Fibroblast of upper back skin (primary cell): ENCODE results near the gene CD226.
"Not testable (repeated sequence)": the region's sequence is repeated elsewhere in the genome, so short reads cannot be mapped to it uniquely, and the experiment has no call there.

Source experiments
- DNase-seq: peaks from one replicate; pipeline ENCODE4 v3.0.0-alpha.2; 2013

Gene CD226

GRCh38 chr18:69947361-69948133, at the start of gene CD226:
TSS of gene CD226 (minus strand) at chr18:69947873. CDS start at chr18:69947406, 467 bp downstream.
- DNase-seq: no peak

DNA sequence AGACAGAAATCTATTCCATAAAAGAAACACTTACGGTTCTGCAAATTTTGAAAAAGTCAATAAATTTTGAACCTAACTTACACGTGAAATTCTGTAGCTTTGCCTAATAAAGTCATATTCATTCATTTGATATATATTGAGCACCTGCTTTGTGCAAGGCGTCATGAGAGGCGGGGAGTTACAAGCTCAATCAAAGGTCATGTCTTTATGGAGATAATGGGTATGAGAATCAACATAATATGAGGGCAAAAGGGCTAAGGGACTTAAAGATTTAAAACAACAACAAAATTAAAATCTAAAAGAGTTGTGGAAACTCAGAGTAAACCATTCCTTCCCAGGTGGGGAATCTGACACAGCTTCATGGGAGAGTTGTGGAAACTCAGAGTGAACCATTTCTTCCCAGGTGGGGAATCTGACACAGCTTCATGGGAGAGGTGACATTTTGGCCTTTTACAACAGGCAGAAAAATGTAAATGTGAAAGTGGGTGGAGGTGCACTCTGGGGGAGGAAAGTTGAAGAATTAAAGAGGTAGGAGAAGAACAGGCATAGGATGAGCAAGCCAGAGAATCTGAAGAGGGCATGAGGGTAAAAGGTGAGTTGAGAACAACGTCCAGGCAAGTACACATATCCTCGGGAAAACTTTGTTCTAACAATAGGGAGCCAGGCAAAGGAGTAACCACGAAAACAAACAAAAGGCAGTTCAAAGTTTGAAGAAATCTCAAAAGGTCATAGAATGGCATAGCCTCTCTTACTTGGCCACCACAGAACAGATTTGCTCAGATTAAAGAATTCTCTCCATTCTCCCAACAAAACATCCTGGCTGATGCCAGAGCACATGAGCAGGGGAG, 49.5 kb upstream of the CD226 start:
- DNase-seq: no peak

GRCh38 chr18:69996417-69996816, 48.7 kb upstream of the CD226 start:
- DNase-seq: no peak

- DNase-seq: no peak
Observed at GRCh38 chr18:69995774-69996173, 48.1 kb upstream of the CD226 start.

DNA sequence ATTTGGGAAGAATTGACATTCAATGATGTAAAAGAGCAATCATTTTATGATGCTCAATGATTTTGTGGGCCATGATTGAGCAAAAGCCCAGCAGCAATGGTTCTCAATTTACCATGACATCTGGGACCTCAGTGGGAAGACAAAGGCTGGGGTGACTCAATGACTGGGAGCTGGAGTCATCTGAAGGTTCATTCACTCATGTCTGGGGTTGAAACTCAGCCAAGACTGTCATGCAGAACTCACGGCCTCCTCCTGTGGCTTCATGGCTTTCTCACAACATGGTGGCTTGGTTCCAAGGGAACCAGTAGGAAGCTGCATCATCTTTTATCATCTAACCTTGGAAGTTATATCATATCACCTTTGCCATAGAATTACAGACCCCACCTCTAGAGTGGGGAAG, 45.1 kb upstream of the CD226 start:
- DNase-seq: peak; percentile 53

- no peak for DNase-seq
Observed at GRCh38 chr18:69987870-69988269, 40.2 kb upstream of the CD226 start.

DNA sequence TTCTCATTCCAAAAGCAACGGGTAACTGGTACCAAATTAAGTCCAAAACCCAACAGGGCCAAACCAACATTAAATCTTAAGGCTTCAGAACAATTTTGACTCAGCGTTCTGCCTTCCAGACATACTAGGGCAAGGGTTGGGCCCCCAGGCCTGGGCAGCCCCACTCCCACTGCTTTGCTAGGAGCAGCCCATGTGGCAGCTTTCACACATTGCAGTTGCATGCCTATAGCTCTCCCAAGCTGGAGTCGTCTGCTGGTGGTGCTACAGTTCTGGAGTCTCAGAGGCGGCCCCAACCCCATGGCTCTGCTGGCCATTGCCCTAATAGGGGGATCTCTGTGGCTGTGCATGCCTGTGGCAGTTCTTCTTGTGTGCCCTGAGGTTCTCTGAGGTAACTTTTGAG, 37.6 kb upstream of the CD226 start:
- DNase-seq: no peak

DNA sequence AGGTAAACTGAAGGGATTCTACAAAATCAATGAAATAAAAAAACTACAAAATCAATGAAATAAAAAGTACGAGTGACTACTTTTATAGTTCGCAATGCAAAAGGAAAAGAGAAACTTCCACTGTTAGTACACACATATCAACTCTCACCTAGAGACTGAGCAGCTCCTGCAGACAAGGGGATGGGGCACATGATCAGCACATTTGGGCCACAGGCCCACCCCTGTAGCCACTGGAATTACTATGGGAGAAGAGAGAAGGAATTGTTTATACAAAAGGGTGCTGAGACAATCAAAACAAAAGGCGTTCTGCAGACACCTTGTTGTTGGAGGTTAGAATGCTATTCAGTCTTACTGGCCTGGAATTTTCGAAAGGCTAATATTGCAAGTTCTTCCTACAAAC, 34.7 kb upstream of the CD226 start:
- DNase-seq: no peak

DNA sequence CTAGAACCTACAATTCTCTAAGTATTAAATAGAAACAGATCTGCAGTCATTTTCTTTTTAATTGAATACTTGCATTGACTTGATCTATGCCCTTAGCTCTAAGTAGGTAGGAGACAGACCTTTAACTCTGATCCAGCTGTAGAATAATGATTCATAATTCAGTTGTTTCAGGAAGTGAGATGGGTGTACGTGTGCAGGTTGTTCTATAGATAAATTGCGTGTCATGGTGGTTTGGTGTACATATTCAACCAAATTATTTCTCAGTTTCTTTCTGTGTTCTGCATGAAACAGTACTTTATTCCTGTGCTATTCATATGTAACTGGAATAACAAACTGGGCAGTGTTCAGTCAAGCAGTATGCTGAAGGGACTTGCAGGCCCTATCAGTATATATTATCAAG, 34.3 kb upstream of the CD226 start:
- no peak for DNase-seq

DNA sequence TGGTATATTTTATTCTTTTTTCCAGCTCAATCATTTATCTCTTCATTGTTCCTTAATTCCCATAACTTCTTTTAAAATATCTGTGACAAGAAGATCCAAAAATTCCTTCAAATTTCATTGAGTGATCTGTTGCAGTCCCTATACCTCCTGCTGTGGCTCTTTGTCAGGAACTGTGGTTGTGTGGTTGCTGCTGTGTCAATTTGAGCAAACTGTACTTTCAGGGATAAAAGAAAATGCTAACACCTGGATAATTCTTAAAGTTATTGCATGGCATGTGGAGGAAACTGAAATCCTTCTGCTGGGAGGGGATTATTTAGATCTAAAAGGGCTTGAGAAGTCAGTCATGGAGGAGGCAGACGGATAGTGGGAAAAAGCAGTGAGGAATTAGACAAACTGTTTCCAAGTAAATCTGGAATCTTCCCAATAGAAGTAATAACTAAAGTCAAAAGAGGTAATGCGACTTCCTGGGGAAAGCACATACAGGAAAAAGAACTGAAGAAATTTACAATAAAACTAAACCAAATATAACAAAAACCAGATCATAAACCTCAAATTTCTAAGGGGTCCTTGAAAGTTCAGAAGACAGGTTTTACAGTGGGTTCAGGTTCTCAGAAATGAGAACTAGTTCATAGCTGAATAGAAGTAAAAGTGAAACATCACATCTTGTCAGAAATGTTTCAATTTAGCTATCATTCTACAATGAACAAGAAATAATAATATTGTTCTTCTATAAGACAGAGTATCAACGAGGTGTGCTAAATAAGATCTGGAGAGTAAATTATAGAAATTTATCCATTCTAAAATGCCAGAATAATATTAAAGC, 33.5 kb upstream of the CD226 start:
- DNase-seq: no peak

GRCh38 chr18:69980509-69980908, 32.8 kb upstream of the CD226 start:
- no peak for DNase-seq

DNA sequence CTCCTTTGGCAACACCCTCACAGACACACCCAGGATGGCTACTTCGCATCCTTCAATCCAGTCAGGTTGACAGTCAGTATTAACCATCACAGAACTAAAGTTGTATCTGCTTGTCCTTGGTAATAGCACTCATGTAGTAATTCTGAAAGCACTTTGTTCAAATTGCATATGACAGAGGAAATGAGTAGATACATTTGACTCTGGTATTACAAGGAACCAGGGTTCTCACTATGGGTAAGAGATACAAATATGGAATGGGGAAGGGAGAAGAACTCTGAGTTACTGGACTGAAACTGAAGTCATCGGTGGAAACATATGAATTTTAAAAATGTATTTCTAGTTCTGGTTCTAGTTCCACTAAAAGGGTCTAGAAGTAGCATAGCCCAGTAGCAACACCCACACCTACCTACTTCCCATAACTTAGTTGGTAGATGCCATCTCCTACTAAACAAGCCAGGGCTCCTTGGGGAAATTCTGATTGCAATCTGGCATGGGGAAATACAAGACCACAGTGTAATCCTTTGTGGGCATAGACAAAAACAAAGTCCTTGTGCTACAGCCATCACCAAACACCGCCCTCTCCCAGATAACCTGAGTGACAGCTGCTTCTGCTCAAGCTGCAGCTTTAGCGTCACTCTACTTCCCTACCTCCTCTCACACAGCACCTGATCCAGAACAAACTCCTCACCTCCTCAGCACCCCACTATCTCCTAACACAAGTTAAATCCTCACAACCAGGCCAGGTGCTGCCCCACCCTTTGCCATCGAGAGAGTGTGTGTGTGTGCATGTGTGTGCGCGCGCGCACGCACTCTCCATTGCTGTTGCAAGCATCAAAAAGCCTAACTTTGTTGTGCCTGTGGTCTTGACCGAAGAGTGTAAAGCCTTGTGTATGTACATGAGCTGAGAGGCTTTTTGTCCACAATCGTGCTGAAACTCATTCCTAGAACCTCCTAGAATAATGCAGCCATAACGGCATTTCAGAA, 31.4 kb upstream of the CD226 start:
- DNase-seq: no peak

GRCh38 chr18:69975294-69975693, 27.6 kb upstream of the CD226 start:
- DNase-seq: not testable (repeated sequence)

- peak; percentile 44 for DNase-seq
Observed at GRCh38 chr18:69974365-69974764, 26.7 kb upstream of the CD226 start.

GRCh38 chr18:69969491-69969890, 21.8 kb upstream of the CD226 start:
- DNase-seq: peak; percentile 27

DNA sequence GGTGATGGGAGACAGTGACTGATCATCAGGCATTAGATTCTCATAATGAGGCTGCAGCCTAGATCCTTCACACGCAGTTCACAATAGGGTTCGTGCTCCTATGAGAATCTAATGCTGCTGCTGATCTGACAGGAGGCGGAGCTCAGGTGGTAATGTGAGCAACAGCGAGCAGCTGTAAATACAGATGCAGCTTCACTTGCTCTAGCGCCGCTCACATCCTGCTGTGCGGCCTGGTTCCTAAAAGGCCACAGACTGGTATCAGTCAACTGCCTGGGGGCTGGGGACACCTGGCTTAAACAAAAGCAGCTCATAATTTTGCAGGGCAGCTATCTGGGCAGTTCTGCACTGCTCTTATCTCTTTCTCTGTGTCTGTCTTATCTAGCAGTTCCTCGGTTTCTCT, 20.4 kb upstream of the CD226 start:
- DNase-seq: no peak

GRCh38 chr18:69963196-69963595, 15.5 kb upstream of the CD226 start:
- no peak for DNase-seq

DNA sequence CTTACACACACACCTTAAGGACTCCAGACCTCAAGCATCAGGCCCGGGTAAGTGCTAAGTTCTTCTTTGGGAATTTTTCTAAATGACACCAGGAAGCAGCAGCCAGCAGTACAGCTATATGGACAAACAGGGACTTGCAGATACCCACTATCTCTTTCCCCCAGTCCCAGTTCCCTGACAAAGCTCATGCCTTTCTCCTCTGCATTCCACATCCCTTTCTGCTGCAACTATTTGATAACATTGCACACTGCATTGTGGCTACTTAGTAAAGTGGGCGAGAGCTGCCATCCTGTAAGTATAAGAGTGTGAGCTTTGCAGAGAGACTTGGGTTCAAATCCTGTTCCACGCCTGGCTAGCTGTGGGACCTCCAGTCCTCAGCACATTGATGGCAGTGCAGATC, 14.0 kb upstream of the CD226 start:
- DNase-seq: no peak

DNA sequence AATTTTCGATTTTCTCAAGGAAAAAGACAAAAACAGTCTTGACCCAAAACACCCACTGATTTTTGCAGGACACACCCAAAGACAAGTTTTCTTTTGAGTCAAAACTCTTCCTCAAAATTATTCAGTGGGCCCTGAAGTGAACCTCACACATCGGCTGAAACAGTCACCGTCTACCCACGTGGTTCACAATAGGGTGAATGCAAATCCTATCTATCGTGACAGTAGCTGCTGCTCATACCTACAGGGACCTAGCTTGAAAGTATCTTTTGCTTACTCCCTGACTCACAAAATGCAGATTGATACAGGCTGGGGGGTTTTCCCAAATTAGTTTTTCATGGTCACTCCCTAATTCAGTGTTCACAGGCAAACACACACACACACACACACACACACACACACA, 10.7 kb upstream of the CD226 start:
- DNase-seq: no peak

DNA sequence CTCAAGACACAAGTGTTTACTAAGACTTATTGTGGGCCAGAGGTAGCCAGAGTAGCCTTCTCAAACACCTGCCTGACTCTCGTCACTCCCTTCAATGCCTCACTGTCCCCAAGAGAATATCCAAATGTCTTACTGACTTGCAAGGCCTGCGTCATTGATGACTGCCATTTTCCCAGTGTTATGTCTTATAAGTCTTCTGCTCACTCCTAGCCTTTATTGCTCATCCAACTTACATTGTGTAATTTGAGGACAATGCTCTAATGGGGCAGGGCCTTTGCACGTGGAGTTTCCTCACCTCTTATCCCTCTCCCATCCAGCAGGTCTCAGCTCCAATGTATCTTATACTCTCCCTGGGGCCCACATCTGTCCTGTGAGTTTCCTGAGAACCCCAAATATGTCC, 10.1 kb upstream of the CD226 start:
- DNase-seq: no peak

DNA sequence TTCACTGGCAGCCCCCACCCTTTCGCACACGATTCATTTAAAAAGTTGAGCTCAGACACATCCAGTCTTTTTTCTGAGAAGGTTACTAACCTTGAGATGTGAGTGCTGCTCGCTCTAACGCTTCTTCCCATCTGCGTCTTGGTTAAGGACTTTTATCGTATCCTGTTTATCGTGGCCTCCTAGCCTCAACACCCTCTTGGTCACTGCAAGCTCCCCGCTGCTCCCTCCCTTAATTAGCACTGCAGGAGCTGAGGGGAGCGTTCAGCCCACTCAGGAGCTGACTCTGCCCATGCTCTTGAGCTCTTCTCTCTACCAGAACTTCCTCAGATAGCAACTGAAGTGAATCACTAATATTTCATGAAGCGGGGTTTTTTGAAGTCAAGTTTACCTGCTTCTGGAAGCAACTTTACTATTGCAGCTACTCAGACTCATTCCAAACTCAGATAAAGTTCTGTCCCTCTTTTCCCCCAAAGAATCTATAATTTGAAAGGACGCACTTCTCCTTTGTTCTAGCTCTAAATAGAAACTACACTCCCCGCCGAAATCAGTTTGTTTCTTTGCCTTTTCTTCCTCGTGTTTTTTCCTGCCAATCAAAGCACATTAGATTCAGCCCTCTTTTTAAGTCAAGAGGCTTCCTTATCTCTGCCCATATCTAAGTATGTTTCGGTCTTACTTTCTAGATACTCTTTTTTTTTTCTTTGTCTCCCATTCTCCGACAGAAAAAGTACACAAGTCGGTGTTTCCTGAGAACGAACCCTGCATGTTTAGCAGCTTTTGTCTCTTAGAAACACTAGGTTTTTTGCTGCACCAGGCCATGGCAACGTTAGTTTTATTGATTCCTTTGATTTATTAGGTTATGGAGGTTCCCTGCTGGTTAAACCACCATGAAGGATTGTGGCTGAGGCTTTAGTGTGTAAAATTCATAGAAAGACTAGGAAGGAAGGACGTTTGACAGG, 9.3 kb upstream of the CD226 start:
- DNase-seq: no peak
